SU-DHL-6 (cell line): Measurements from ENCODE around the gene RCAN1.
A peak's percentile ranks its signal among the peaks of the same experiment; 100 is the strongest.

Experiments
- H2AFZ ChIP-seq: fragments of 200-600 bp; sonication (generic); 2 replicates; pipeline ENCODE4 v1.6.1; 2014; ENCODE audit warnings: low read depth, mild to moderate bottlenecking, moderate library complexity, mixed read lengths, antibody characterized with exemption, low read length; ENCODE audit not compliant: severe bottlenecking
- H3F3A ChIP-seq: fragments of 200-600 bp; shearing (Covaris generic); 2 replicates; pipeline ENCODE4 v1.6.0; 2016; ENCODE audit warnings: antibody characterized with exemption, mild to moderate bottlenecking; ENCODE audit not compliant: insufficient read depth
- H3K27ac ChIP-seq: fragments of 200-600 bp; sonication (generic); 2 replicates; pipeline ENCODE4 v1.5.1; 2016; ENCODE audit warnings: low read depth, mild to moderate bottlenecking, low read length, moderate library complexity, mixed read lengths
- H3K27me3 ChIP-seq: fragments of 200-600 bp; sonication (generic), shearing (Covaris generic); 2 replicates; pipeline ENCODE4 v1.6.0; 2014; ENCODE audit warnings: mild to moderate bottlenecking, low read length
- H3K36me3 ChIP-seq: fragments of 200-600 bp; sonication (generic); 2 replicates; pipeline ENCODE4 v1.6.1; 2014; ENCODE audit warnings: mild to moderate bottlenecking, low read length, mixed read lengths
- H3K4me2 ChIP-seq: fragments of 300-600, 200-600 bp; shearing (Covaris generic), sonication (generic); 2 replicates; pipeline ENCODE4 v1.6.0; 2014; ENCODE audit warnings: low read length, low read depth, mild to moderate bottlenecking; ENCODE audit not compliant: poor library complexity, severe bottlenecking
- H3K4me3 ChIP-seq: fragments of 200-600 bp; sonication (generic); 2 replicates; pipeline ENCODE4 v1.5.1; 2014; ENCODE audit warnings: antibody characterized with exemption, low read length, mild to moderate bottlenecking, mixed read lengths; ENCODE audit not compliant: insufficient read depth, poor library complexity, severe bottlenecking
- H3K79me2 ChIP-seq: fragments of 200-600 bp; sonication (generic); 2 replicates; pipeline ENCODE4 v1.6.1; 2014; ENCODE audit warnings: mild to moderate bottlenecking, low read length, moderate library complexity; ENCODE audit not compliant: insufficient read depth
- H3K9ac ChIP-seq: fragments of 200-600 bp; sonication (generic); 2 replicates; pipeline ENCODE4 v1.7.0; 2014; ENCODE audit warnings: mild to moderate bottlenecking, low read length
- H3K9me2 ChIP-seq: fragments of 200-600 bp; sonication (generic); replicated peaks from 2 replicates; pipeline ENCODE4 v1.6.1; 2014; ENCODE audit warnings: low read length; ENCODE audit not compliant: insufficient read depth
- H3K9me3 ChIP-seq: fragments of 200-600 bp; sonication (generic); 2 replicates; pipeline ENCODE4 v1.6.1; 2014; ENCODE audit warnings: low read length, mixed read lengths; ENCODE audit not compliant: insufficient read depth
- H4K20me1 ChIP-seq: fragments of 200-600 bp; sonication (generic); 2 replicates; pipeline ENCODE4 v1.6.1; 2014; ENCODE audit warnings: low read depth, mild to moderate bottlenecking, antibody characterized with exemption, low read length, moderate library complexity, mixed read lengths
- CTCF ChIP-seq: fragments of 200-600 bp; sonication (generic); IDR thresholded peaks from one replicate; pipeline ENCODE4 v1.5.1; 2017; ENCODE audit warnings: antibody characterized with exemption, mild to moderate bottlenecking, low read length, moderate library complexity; ENCODE audit not compliant: insufficient read depth, poor library complexity, severe bottlenecking
- EZH2phosphoT487 ChIP-seq: fragments of 200-600 bp; sonication (generic), shearing (Covaris generic); conservative IDR thresholded peaks from 2 replicates; pipeline ENCODE4 v1.6.1; 2018; ENCODE audit warnings: mild to moderate bottlenecking, antibody characterized with exemption, low read length, moderate library complexity, mixed read lengths

Gene RCAN1

GRCh38 chr21:34603710-34604057 lies 11.2 kb downstream of the RCAN1 start:
- H3K27ac ChIP-seq: no peak overlapping the region
- H4K20me1 ChIP-seq: no peaks in the 10 kb centered on the region
- H3K4me3 ChIP-seq: no peak overlapping the region
- no peak for TF ChIP-seq EZH2phosphoT487
- no peak for TF ChIP-seq CTCF
- no peak overlapping the region for H2AFZ ChIP-seq
- H3K36me3 ChIP-seq: no peaks in the 10 kb centered on the region
- no peak overlapping the region for H3K9ac ChIP-seq
- H3K9me2 ChIP-seq: no peaks in the 10 kb centered on the region
- H3K4me2 ChIP-seq: no peak overlapping the region
- H3K9me3 ChIP-seq: no peaks in the 10 kb centered on the region
- no peaks in the 10 kb centered on the region for H3F3A ChIP-seq
- H3K27me3 ChIP-seq: no peaks in the 10 kb centered on the region
- no peaks in the 10 kb centered on the region for H3K79me2 ChIP-seq

GRCh38 chr21:34603002-34603709 lies 11.8 kb downstream of the RCAN1 start:
- Histone ChIP-seq H3F3A (no peaks in the 10 kb centered on the region), H3K4me3 (no peak overlapping the region), H3K27me3 (no peaks in the 10 kb centered on the region), H3K36me3 (no peaks in the 10 kb centered on the region), H3K4me2 (no peak overlapping the region), H3K9ac (no peak overlapping the region), H4K20me1 (0 out of 2 replicates have a peak, but pooled peaks cover under 1% of the 10 kb centered on the region), H3K79me2 (no peaks in the 10 kb centered on the region), H2AFZ (no peak overlapping the region), H3K9me2 (no peaks in the 10 kb centered on the region), H3K27ac (no peak overlapping the region), H3K9me3 (no peaks in the 10 kb centered on the region)
- TF ChIP-seq CTCF (peak; percentile 60), EZH2phosphoT487 (no peak)

GRCh38 chr21:34602061-34602460 lies 12.9 kb downstream of the RCAN1 start:
- Histone ChIP-seq H3K79me2 (no peaks in the 10 kb centered on the region), H2AFZ (no peak overlapping the region), H3K27me3 (no peaks in the 10 kb centered on the region), H3K4me3 (no peak overlapping the region), H3K9me2 (no peaks in the 10 kb centered on the region), H3K9ac (no peak overlapping the region), H3F3A (no peaks in the 10 kb centered on the region), H4K20me1 (0 out of 2 replicates have a peak, but pooled peaks cover 4% of the 10 kb centered on the region), H3K9me3 (no peaks in the 10 kb centered on the region), H3K4me2 (no peak overlapping the region), H3K27ac (no peak overlapping the region), H3K36me3 (no peaks in the 10 kb centered on the region)
- TF ChIP-seq CTCF (no peak), EZH2phosphoT487 (no peak)
